ENCODE measurements around the gene APOBEC2.

Gene APOBEC2

GRCh38 chr6:41097467-41098090, 44.6 kb downstream of the APOBEC2 start:
- 95% methylated on average over 3 of the region's 5 CpGs for WGBS (ENCODE audit: insufficient coverage)

GRCh38 chr6:41098366-41098765, 45.4 kb downstream of the APOBEC2 start:
- H3K27ac ChIP-seq (ENCODE audit: insufficient read depth in 1 of 2, low read depth in 1 of 2, low read length in 2 of 2, poor library complexity in 1 of 2, severe bottlenecking in 2 of 2), result no peak overlapping the region
- CTCF ChIA-PET, result interaction anchor here (1.0 to 1.1 kb wide), 2 partner anchors 15 to 220 kb away, joined by 3 read pairs; no protein-coding TSS in a partner anchor
- WGBS (ENCODE audit: insufficient coverage), result 89% methylated on average over 3 of the region's 3 CpGs
- DNase-seq, result no peak
- POLR2A ChIA-PET, result no interaction called here
- H3K9me3 ChIP-seq (ENCODE audit: control extremely low read depth in 1 of 5, control insufficient read depth in 4 of 5, insufficient read depth in 2 of 5, low read depth in 1 of 5, low read length in 4 of 5), result no peaks in the 10 kb centered on the region
- no peak overlapping the region for H3K4me3 ChIP-seq (ENCODE audit: control insufficient read depth in 1 of 7, extremely low read depth in 1 of 7, insufficient read depth in 4 of 7, low read depth in 2 of 7, low read length in 6 of 7)
- no peaks in the 10 kb centered on the region for H3K27me3 ChIP-seq (replicated peaks in 2 of 5; ENCODE audit: control insufficient read depth in 4 of 5, insufficient read depth in 5 of 5, low read length in 4 of 5)
- no peaks in the 10 kb centered on the region for H3K4me1 ChIP-seq (ENCODE audit: control extremely low read depth in 1 of 4, control insufficient read depth in 4 of 4, insufficient read depth in 4 of 4, low read length in 3 of 4)
- H3K36me3 ChIP-seq (ENCODE audit: control insufficient read depth in 4 of 4, insufficient read depth in 4 of 4, low read length in 3 of 4), result peaks cover 33 to 84% (median 58%) of the 10 kb centered on the region in 4 experiments

More at GRCh38 chr6:41097467-41098090, 44.6 kb downstream of the APOBEC2 start:
- no peak for DNase-seq
- CTCF ChIA-PET, result no interaction called here
- POLR2A ChIA-PET, result no interaction called here
- Histone ChIP-seq H3K4me1 (ENCODE audit: control extremely low read depth in 1 of 4, control insufficient read depth in 4 of 4, insufficient read depth in 4 of 4, low read length in 3 of 4) (no peaks in the 10 kb centered on the region), H3K36me3 (ENCODE audit: control insufficient read depth in 4 of 4, insufficient read depth in 4 of 4, low read length in 3 of 4) (peaks cover 39 to 92% (median 65%) of the 10 kb centered on the region in 4 experiments), H3K9me3 (ENCODE audit: control extremely low read depth in 1 of 5, control insufficient read depth in 4 of 5, insufficient read depth in 2 of 5, low read depth in 1 of 5, low read length in 4 of 5) (no peaks in the 10 kb centered on the region), H3K27ac (ENCODE audit: insufficient read depth in 1 of 2, low read depth in 1 of 2, low read length in 2 of 2, poor library complexity in 1 of 2, severe bottlenecking in 2 of 2) (no peak overlapping the region), H3K27me3 (replicated peaks in 2 of 5; ENCODE audit: control insufficient read depth in 4 of 5, insufficient read depth in 5 of 5, low read length in 4 of 5) (no peaks in the 10 kb centered on the region), H3K4me3 (ENCODE audit: control insufficient read depth in 1 of 7, extremely low read depth in 1 of 7, insufficient read depth in 4 of 7, low read depth in 2 of 7, low read length in 6 of 7) (no peak overlapping the region)

GRCh38 chr6:41100871-41101287, 47.9 kb downstream of the APOBEC2 start:
- H3K4me1 ChIP-seq (ENCODE audit: control extremely low read depth in 1 of 4, control insufficient read depth in 4 of 4, insufficient read depth in 4 of 4, low read length in 3 of 4), result no peaks in the 10 kb centered on the region
- peaks cover 11 to 59% (median 34%) of the 10 kb centered on the region in 4 experiments for H3K36me3 ChIP-seq (ENCODE audit: control insufficient read depth in 4 of 4, insufficient read depth in 4 of 4, low read length in 3 of 4)
- WGBS (ENCODE audit: insufficient coverage), result 92% methylated on average over 42 of the region's 42 CpGs
- no peak overlapping the region for H3K4me3 ChIP-seq (ENCODE audit: control insufficient read depth in 1 of 7, extremely low read depth in 1 of 7, insufficient read depth in 4 of 7, low read depth in 2 of 7, low read length in 6 of 7)
- ChIA-PET POLR2A (no interaction called here), CTCF (interaction anchor here (1.0 to 5.2 kb wide), 6 partner anchors 7 to 233 kb away, joined by 3 to 33 read pairs (median 3); no protein-coding TSS in a partner anchor)
- no peak overlapping the region for H3K27ac ChIP-seq (ENCODE audit: insufficient read depth in 1 of 2, low read depth in 1 of 2, low read length in 2 of 2, poor library complexity in 1 of 2, severe bottlenecking in 2 of 2)
- DNase-seq, result no peak
- no peaks in the 10 kb centered on the region for H3K9me3 ChIP-seq (ENCODE audit: control extremely low read depth in 1 of 5, control insufficient read depth in 4 of 5, insufficient read depth in 2 of 5, low read depth in 1 of 5, low read length in 4 of 5)
- H3K27me3 ChIP-seq (replicated peaks in 2 of 5; ENCODE audit: control insufficient read depth in 4 of 5, insufficient read depth in 5 of 5, low read length in 4 of 5), result no peaks in the 10 kb centered on the region

GRCh38 chr6:41103847-41104246, 50.8 kb downstream of the APOBEC2 start:
- Histone ChIP-seq H3K9me3 (ENCODE audit: control extremely low read depth in 1 of 5, control insufficient read depth in 4 of 5, insufficient read depth in 2 of 5, low read depth in 1 of 5, low read length in 4 of 5) (no peaks in the 10 kb centered on the region), H3K4me3 (ENCODE audit: control insufficient read depth in 1 of 7, extremely low read depth in 1 of 7, insufficient read depth in 4 of 7, low read depth in 2 of 7, low read length in 6 of 7) (no peak overlapping the region), H3K4me1 (ENCODE audit: control extremely low read depth in 1 of 4, control insufficient read depth in 4 of 4, insufficient read depth in 4 of 4, low read length in 3 of 4) (no peaks in the 10 kb centered on the region), H3K36me3 (ENCODE audit: control insufficient read depth in 4 of 4, insufficient read depth in 4 of 4, low read length in 3 of 4) (peaks cover 0 to 30% (median 13%) of the 10 kb centered on the region in 4 experiments), H3K27ac (ENCODE audit: insufficient read depth in 1 of 2, low read depth in 1 of 2, low read length in 2 of 2, poor library complexity in 1 of 2, severe bottlenecking in 2 of 2) (no peak overlapping the region), H3K27me3 (replicated peaks in 2 of 5; ENCODE audit: control insufficient read depth in 4 of 5, insufficient read depth in 5 of 5, low read length in 4 of 5) (no peaks in the 10 kb centered on the region)
- 92% methylated on average over 3 of the region's 3 CpGs for WGBS (ENCODE audit: insufficient coverage)
- DNase-seq, result no peak
- ChIA-PET POLR2A (no interaction called here), CTCF (interaction anchor here (0.7 to 5.2 kb wide), 5 partner anchors 10 to 95 kb away, joined by 3 to 33 read pairs (median 3); partner anchors contain the start of gene UNC5CL)

- Histone ChIP-seq H3K9me3 (ENCODE audit: control extremely low read depth in 1 of 5, control insufficient read depth in 4 of 5, insufficient read depth in 2 of 5, low read depth in 1 of 5, low read length in 4 of 5) (no peaks in the 10 kb centered on the region), H3K4me3 (ENCODE audit: control insufficient read depth in 1 of 7, extremely low read depth in 1 of 7, insufficient read depth in 4 of 7, low read depth in 2 of 7, low read length in 6 of 7) (no peak overlapping the region), H3K4me1 (ENCODE audit: control extremely low read depth in 1 of 4, control insufficient read depth in 4 of 4, insufficient read depth in 4 of 4, low read length in 3 of 4) (no peaks in the 10 kb centered on the region), H3K36me3 (ENCODE audit: control insufficient read depth in 4 of 4, insufficient read depth in 4 of 4, low read length in 3 of 4) (peaks cover 0 to 7% (median 0%) of the 10 kb centered on the region in 4 experiments), H3K27ac (ENCODE audit: insufficient read depth in 1 of 2, low read depth in 1 of 2, low read length in 2 of 2, poor library complexity in 1 of 2, severe bottlenecking in 2 of 2) (no peak overlapping the region), H3K27me3 (replicated peaks in 2 of 5; ENCODE audit: control insufficient read depth in 4 of 5, insufficient read depth in 5 of 5, low read length in 4 of 5) (no peaks in the 10 kb centered on the region)
- WGBS (ENCODE audit: insufficient coverage), result 100% methylated on average over 3 of the region's 3 CpGs
- DNase-seq, result no peak
- CTCF ChIA-PET, result interaction anchor here (0.6 to 1.6 kb wide), 4 partner anchors 8 to 484 kb away, joined by 3 to 4 read pairs (median 4); no protein-coding TSS in a partner anchor
- POLR2A ChIA-PET, result no interaction called here
These were observed 58.0 kb downstream of the APOBEC2 start for GRCh38 chr6:41111017-41111416.
